ENCODE measurements around the gene FXYD6.

The FXYD6 gene

GRCh38 chr11:117874910-117875381 lies 1.5 kb downstream of the FXYD6 start:
- Histone ChIP-seq H3K4me3 (ENCODE audit: low read depth, low read length) (peak overlapping the region; percentile 65; the same call in 1 of the 2 replicates), H3K27me3 (ENCODE audit: control insufficient read depth, insufficient read depth, low read length) (peaks cover 35% of the 10 kb centered on the region), H3K27ac (ENCODE audit: low read depth, low read length) (peak overlapping the region; percentile 17), H3K9ac (ENCODE audit: low read depth, low read length) (no peak overlapping the region), H3K4me1 (ENCODE audit: control insufficient read depth, insufficient read depth, low read length) (peaks cover 31% of the 10 kb centered on the region), H3K9me3 (ENCODE audit: control insufficient read depth, insufficient read depth, low read length) (no peaks in the 10 kb centered on the region), H3K36me3 (ENCODE audit: control insufficient read depth, insufficient read depth, low read length) (no peaks in the 10 kb centered on the region)

- H3K9me3 ChIP-seq (ENCODE audit: control insufficient read depth, insufficient read depth, low read length), result no peaks in the 10 kb centered on the region
- H3K36me3 ChIP-seq (ENCODE audit: control insufficient read depth, insufficient read depth, low read length), result no peaks in the 10 kb centered on the region
- peak overlapping the region; percentile 65; the same call in 1 of the 2 replicates for H3K4me3 ChIP-seq (ENCODE audit: low read depth, low read length)
- peak overlapping the region; percentile 17 for H3K27ac ChIP-seq (ENCODE audit: low read depth, low read length)
- H3K27me3 ChIP-seq (ENCODE audit: control insufficient read depth, insufficient read depth, low read length), result peaks cover 35% of the 10 kb centered on the region
- peaks cover 37% of the 10 kb centered on the region for H3K4me1 ChIP-seq (ENCODE audit: control insufficient read depth, insufficient read depth, low read length)
- H3K9ac ChIP-seq (ENCODE audit: low read depth, low read length), result no peak overlapping the region
Observed at GRCh38 chr11:117874253-117874909, 2.1 kb downstream of the FXYD6 start.

- Histone ChIP-seq H3K27me3 (ENCODE audit: control insufficient read depth, insufficient read depth, low read length) (peaks cover 35% of the 10 kb centered on the region), H3K4me1 (ENCODE audit: control insufficient read depth, insufficient read depth, low read length) (peaks cover 43% of the 10 kb centered on the region), H3K9ac (ENCODE audit: low read depth, low read length) (no peak overlapping the region), H3K27ac (ENCODE audit: low read depth, low read length) (no peak overlapping the region), H3K9me3 (ENCODE audit: control insufficient read depth, insufficient read depth, low read length) (no peaks in the 10 kb centered on the region), H3K4me3 (ENCODE audit: low read depth, low read length) (no peak overlapping the region), H3K36me3 (ENCODE audit: control insufficient read depth, insufficient read depth, low read length) (no peaks in the 10 kb centered on the region)
Observed at GRCh38 chr11:117873828-117874125, 2.7 kb downstream of the FXYD6 start.

GRCh38 chr11:117872975-117873827 lies 3.3 kb downstream of the FXYD6 start:
- Histone ChIP-seq H3K4me3 (ENCODE audit: low read depth, low read length) (no peak overlapping the region), H3K9ac (ENCODE audit: low read depth, low read length) (no peak overlapping the region), H3K9me3 (ENCODE audit: control insufficient read depth, insufficient read depth, low read length) (no peaks in the 10 kb centered on the region), H3K36me3 (ENCODE audit: control insufficient read depth, insufficient read depth, low read length) (no peaks in the 10 kb centered on the region), H3K27me3 (ENCODE audit: control insufficient read depth, insufficient read depth, low read length) (peaks cover 31% of the 10 kb centered on the region), H3K27ac (ENCODE audit: low read depth, low read length) (no peak overlapping the region), H3K4me1 (ENCODE audit: control insufficient read depth, insufficient read depth, low read length) (peaks cover 49% of the 10 kb centered on the region)

- H3K27ac ChIP-seq (ENCODE audit: low read depth, low read length), result no peak overlapping the region
Observed at GRCh38 chr11:117872420-117872961, 4.0 kb downstream of the FXYD6 start.

GRCh38 chr11:117871784-117872183 lies 4.7 kb downstream of the FXYD6 start:
- no peak overlapping the region for H3K4me3 ChIP-seq (ENCODE audit: low read depth, low read length)
- H3K36me3 ChIP-seq (ENCODE audit: control insufficient read depth, insufficient read depth, low read length), result no peaks in the 10 kb centered on the region
- no peaks in the 10 kb centered on the region for H3K9me3 ChIP-seq (ENCODE audit: control insufficient read depth, insufficient read depth, low read length)
- no peak overlapping the region for H3K9ac ChIP-seq (ENCODE audit: low read depth, low read length)
- H3K27me3 ChIP-seq (ENCODE audit: control insufficient read depth, insufficient read depth, low read length), result peaks cover 17% of the 10 kb centered on the region
- no peak overlapping the region for H3K27ac ChIP-seq (ENCODE audit: low read depth, low read length)
- H3K4me1 ChIP-seq (ENCODE audit: control insufficient read depth, insufficient read depth, low read length), result peaks cover 50% of the 10 kb centered on the region

More at GRCh38 chr11:117872420-117872961, 4.0 kb downstream of the FXYD6 start:
- Histone ChIP-seq H3K4me1 (ENCODE audit: control insufficient read depth, insufficient read depth, low read length) (peaks cover 55% of the 10 kb centered on the region), H3K36me3 (ENCODE audit: control insufficient read depth, insufficient read depth, low read length) (no peaks in the 10 kb centered on the region), H3K4me3 (ENCODE audit: low read depth, low read length) (no peak overlapping the region), H3K27me3 (ENCODE audit: control insufficient read depth, insufficient read depth, low read length) (peaks cover 24% of the 10 kb centered on the region), H3K9me3 (ENCODE audit: control insufficient read depth, insufficient read depth, low read length) (no peaks in the 10 kb centered on the region), H3K9ac (ENCODE audit: low read depth, low read length) (no peak overlapping the region)

GRCh38 chr11:117871160-117871559 lies 5.3 kb downstream of the FXYD6 start:
- Histone ChIP-seq H3K27me3 (ENCODE audit: control insufficient read depth, insufficient read depth, low read length) (peaks cover 13% of the 10 kb centered on the region; the same call in 1 of the 2 replicates), H3K4me1 (ENCODE audit: control insufficient read depth, insufficient read depth, low read length) (peaks cover 50% of the 10 kb centered on the region), H3K27ac (ENCODE audit: low read depth, low read length) (no peak overlapping the region), H3K9ac (ENCODE audit: low read depth, low read length) (no peak overlapping the region), H3K9me3 (ENCODE audit: control insufficient read depth, insufficient read depth, low read length) (no peaks in the 10 kb centered on the region), H3K4me3 (ENCODE audit: low read depth, low read length) (no peak overlapping the region), H3K36me3 (ENCODE audit: control insufficient read depth, insufficient read depth, low read length) (no peaks in the 10 kb centered on the region)

- H3K4me3 ChIP-seq (ENCODE audit: low read depth, low read length), result no peak overlapping the region
- H3K9ac ChIP-seq (ENCODE audit: low read depth, low read length), result no peak overlapping the region
- peak overlapping the region; percentile 14 for H3K27ac ChIP-seq (ENCODE audit: low read depth, low read length)
- peaks cover 5% of the 10 kb centered on the region; the same call in 1 of the 2 replicates for H3K27me3 ChIP-seq (ENCODE audit: control insufficient read depth, insufficient read depth, low read length)
- no peaks in the 10 kb centered on the region for H3K36me3 ChIP-seq (ENCODE audit: control insufficient read depth, insufficient read depth, low read length)
- H3K4me1 ChIP-seq (ENCODE audit: control insufficient read depth, insufficient read depth, low read length), result peaks cover 47% of the 10 kb centered on the region
- H3K9me3 ChIP-seq (ENCODE audit: control insufficient read depth, insufficient read depth, low read length), result no peaks in the 10 kb centered on the region
Observed at GRCh38 chr11:117870103-117870952, 6.1 kb downstream of the FXYD6 start.

GRCh38 chr11:117869604-117870003 lies 6.9 kb downstream of the FXYD6 start:
- peaks cover 40% of the 10 kb centered on the region for H3K4me1 ChIP-seq (ENCODE audit: control insufficient read depth, insufficient read depth, low read length)
- H3K9ac ChIP-seq (ENCODE audit: low read depth, low read length), result no peak overlapping the region
- H3K27me3 ChIP-seq (ENCODE audit: control insufficient read depth, insufficient read depth, low read length), result no peaks in the 10 kb centered on the region; the same call in 1 of the 2 replicates
- peak overlapping the region; percentile 14 for H3K27ac ChIP-seq (ENCODE audit: low read depth, low read length)
- no peak overlapping the region for H3K4me3 ChIP-seq (ENCODE audit: low read depth, low read length)
- H3K9me3 ChIP-seq (ENCODE audit: control insufficient read depth, insufficient read depth, low read length), result no peaks in the 10 kb centered on the region
- no peaks in the 10 kb centered on the region for H3K36me3 ChIP-seq (ENCODE audit: control insufficient read depth, insufficient read depth, low read length)

- H3K9me3 ChIP-seq (ENCODE audit: control insufficient read depth, insufficient read depth, low read length), result no peaks in the 10 kb centered on the region
- H3K4me3 ChIP-seq (ENCODE audit: low read depth, low read length), result no peak overlapping the region
- no peaks in the 10 kb centered on the region; the same call in 1 of the 2 replicates for H3K27me3 ChIP-seq (ENCODE audit: control insufficient read depth, insufficient read depth, low read length)
- H3K4me1 ChIP-seq (ENCODE audit: control insufficient read depth, insufficient read depth, low read length), result peaks cover 34% of the 10 kb centered on the region
- peak overlapping the region; percentile 3 for H3K27ac ChIP-seq (ENCODE audit: low read depth, low read length)
- no peaks in the 10 kb centered on the region for H3K36me3 ChIP-seq (ENCODE audit: control insufficient read depth, insufficient read depth, low read length)
- no peak overlapping the region for H3K9ac ChIP-seq (ENCODE audit: low read depth, low read length)
Observed at GRCh38 chr11:117868815-117869561, 7.5 kb downstream of the FXYD6 start.
